Fibroblast of skin of scalp (primary cell): ENCODE measurements around the gene MAPK4.

ENCODE experiments used
- DNase-seq: peaks from one replicate; pipeline ENCODE4 v3.0.0-alpha.2; 2013

MAPK4 gene

DNA sequence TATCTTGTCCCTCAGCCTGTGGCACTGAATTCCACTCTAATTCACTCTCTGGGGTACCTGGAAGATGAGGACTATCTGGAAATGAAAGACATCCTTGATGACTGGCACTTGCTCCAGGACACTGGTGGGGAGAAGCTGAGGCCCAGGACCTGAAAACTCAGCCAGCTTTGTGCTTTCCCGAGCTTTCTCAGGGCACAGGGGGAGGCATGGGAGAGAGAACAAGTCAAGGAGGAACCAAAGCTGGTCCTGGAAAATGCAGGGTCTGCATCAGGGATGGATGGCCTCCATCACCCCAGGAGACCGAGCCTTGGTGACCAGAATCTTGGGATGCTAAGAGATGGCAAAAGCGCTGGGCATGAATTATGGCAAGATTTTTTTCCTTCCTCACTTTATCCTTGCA lies 65.1 kb downstream of the MAPK4 start:
- no peak for DNase-seq

DNA sequence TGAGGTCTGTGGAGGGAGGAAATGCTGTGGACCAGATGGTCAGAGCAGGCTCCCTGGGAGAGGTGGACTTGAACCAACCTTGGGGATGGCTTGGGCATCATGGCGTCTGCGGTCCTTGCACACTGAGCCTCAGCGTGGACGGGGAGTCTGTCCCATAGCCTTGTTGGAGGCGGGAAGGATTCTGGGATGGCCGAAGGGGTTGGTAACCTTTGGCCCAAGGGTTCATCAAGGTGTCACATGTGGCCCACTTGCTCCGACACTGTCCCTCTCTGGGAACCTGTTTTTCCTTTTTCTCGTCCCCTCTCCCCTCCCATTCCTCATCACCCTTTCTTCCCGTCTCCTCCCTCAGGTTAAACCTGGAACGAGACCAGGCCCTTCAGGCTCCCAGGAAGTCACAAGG lies 66.4 kb downstream of the MAPK4 start:
- DNase-seq, result no peak

DNA sequence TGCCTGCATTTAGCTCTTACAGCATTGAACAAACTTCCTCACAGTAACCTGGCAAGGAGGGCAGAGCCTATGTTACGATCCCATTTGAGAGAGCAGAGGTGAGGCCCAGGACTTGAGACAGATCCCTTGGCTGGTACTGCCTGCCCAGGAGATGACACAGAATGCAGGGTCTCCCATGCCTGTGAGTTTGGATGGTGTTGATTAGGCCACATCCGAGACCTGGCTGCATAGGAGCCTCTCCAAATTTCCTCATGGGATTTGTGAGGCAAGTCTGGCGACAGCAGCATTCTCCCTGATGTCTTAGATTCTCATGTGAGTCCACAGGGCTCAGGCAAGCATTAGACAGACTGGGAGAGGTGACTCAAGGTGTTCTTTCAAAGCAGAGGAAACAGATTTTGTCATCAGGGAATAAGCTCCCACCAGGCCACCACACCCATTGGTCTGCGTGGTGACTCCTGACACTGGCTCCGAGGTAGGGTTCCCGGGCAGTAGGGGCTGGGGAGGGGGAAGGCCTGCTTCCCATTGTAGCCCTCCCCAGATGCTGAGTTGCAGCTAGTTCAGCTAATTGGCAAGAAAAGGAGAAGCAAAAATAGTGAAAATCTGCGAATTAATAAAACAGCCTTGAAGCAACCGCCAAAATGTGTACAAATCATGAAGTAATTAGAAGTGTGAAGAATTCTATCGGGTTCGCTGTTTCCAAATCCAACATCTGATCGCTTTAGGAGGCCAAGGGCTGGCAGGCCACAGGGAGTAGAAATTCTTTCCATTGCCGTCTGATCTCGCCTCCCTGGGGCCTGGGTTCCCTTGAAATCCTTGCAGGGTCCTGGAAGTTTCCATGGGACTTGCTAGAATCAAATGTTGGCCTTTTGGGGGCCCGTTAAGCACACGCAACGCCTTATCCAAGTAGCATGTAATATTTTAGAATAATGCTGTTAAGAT lies 68.0 kb downstream of the MAPK4 start:
- no peak for DNase-seq

DNA sequence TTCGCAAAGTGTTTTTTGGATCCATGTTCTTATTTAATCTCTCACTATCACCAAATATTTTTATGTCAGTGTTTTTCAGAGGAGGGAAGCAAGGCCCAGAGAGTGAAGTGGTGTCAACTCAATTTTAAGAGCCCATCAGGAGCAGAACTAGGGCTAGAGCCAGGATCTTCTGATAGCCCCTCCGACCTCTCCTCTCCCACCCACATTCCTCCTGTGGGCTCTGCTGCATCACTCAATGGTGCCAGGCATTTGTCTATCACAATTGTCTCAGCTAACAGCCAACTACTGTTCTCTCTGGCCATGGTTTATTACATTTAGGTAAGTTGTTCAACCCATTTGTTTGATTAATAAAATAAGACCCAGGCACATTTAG lies 68.6 kb downstream of the MAPK4 start:
- no peak for DNase-seq

DNA sequence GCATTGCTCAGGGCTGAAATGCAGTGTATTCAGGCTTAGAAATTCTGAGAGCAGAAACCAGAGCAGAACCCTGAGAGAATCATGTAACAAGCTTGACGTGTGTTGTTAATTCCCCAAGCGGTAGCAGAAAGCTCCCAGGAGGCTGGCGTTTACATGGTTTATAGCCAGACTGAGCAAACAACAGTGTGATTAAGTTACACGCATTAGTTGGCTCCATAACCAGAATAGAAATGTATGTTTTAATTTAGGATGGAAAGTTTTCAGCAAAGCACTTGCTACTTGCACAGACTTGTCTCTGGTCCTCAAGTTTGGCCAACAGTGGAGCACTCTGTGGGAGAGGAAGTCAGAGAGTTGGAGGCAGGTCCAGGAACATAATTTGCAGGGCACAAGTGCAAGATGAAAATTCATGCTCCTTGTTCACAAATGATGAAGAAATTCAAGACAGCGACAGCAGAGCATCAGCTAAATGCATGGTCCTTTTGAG lies 69.3 kb downstream of the MAPK4 start:
- DNase-seq, result peak; percentile 14

DNA sequence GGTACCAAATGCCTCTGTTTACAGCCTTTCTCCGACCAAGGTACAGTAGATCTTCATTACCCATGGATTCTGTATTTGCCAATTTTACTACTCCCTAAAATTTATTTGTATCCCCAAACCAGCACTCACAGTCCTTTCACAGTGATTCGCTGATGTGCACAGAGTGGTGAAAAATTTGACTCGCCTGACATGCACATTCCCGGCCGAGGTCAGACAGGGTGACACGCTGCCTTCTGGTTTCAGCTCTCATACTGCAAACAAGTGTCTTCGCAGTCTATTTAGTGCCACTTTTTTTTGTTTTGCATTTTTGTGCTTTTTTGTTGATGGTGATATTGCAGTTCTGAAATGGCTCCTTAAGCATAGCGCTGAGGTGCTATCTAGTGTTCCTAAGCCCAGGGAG lies 71.0 kb downstream of the MAPK4 start:
- peak; percentile 5 for DNase-seq

DNA sequence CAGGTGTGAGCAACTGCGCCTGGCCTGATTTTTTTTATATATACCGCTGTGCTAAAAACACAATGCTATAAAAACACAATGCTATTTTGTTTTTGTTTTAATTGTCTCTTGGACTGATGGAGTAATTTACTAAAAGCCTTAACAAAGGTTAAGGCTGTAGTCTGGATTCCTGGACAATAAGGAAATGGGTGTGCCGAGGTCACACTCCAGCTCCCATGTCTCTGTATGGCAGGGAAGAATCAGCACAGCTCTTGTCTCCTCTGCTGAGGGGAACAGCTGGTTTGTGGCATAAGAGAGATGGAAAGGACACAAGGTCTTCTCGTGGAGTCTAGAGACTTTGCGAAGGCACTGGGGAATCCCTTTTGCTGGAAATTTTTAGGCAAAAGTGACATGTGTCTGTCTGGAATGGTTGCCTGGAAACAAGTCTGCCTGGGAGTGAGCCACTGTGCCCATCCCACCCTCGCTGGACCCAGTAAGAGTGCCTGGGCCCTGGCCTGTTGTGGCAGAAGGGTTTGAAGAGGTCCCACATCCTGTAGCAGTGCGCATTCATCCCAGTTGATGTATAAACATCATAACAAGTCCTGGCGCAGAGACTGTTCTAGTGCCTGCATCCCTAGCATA lies 73.1 kb downstream of the MAPK4 start:
- peak; percentile 9 for DNase-seq

DNA sequence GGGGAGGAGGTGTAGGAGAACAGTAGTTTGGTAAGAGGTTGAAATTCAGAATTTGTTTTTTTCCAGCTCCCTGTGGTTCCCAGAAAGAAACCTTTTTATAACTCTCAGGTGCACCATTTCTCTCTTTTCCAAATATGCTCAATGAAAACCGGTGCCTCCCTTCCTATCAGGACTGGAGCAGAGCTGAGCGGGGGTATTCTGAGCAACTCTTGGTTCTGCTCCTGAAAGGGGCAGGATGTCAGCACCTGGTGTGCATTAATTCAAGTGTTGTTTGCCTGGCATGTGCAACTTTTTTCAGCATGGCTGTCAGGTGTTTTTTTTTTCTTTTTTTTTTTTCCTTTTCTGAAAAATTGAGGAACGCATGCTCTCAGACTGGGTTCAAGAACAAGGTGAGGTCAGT lies 74.1 kb downstream of the MAPK4 start:
- no peak for DNase-seq

DNA sequence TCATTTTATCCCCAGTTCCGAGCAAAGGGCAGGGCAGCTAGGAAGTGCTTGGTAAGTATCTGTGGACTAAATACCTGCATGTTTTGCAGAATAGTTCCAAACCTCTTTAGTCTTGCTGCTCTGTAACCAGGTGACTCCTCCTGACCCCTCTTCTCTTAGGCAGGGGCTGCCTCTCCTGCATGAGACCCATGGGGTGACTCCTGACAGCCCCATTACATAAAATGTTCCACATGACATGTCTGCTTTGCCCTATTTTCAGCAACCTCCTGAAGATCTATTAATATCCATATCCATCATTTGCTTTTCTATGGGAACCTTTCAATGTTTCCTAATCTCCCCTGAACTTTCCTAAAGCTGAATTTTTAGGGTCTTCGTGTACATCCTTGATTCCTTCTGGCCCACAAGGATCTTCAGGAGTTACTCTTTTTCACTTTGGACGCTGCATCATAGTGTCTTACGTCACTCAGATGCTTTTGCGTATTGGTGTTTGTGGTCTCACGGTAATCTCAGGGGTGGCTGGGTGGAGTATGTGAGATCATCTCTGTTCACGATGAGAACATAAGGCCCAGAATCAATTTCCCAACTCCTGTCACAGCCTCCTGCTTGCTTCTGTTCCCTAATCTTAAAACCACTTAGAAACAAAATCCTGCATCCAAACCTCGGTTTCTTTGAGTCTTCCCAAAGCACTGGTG lies 76.6 kb downstream of the MAPK4 start:
- DNase-seq, result no peak

DNA sequence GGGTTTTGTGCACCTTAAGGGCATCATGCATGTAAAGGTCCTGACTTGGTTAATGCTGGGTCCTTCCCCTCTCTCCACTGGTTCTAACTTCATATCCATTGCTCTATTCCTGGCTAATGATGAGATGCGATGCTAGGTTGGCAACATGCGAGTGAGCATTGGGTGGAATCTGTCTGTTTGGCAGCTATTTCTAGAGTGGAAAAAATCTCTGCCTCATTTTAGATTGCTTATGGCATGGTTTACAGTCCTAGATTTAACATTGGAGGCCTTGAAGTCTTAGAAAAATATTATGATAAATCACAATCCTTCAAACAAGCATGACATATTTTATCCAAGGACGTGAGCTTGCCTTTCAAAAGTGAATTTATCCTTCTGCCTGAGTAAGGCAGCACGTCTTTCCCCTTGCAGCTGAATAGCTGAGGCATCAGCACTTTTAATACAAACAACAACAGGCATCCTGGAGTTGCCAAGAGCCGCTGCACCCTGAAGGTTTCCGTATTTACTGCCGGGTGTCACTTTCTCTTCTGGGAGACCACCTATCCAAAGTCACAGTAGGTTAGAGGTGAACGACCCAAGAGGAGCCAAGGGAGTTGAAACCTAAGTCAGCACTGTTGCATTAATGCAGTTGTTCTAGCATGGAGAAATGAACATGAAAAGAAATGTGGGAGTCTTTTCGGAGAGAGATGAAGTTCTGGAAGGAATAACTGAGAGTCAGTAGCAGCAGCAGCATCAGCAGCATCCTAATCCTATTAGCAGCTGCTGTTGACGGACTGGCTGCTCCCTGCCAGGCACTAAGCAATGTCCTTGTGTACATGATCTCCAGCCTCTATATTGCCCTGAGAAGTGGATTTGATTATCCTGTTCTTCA lies 78.4 kb downstream of the MAPK4 start:
- no peak for DNase-seq

DNA sequence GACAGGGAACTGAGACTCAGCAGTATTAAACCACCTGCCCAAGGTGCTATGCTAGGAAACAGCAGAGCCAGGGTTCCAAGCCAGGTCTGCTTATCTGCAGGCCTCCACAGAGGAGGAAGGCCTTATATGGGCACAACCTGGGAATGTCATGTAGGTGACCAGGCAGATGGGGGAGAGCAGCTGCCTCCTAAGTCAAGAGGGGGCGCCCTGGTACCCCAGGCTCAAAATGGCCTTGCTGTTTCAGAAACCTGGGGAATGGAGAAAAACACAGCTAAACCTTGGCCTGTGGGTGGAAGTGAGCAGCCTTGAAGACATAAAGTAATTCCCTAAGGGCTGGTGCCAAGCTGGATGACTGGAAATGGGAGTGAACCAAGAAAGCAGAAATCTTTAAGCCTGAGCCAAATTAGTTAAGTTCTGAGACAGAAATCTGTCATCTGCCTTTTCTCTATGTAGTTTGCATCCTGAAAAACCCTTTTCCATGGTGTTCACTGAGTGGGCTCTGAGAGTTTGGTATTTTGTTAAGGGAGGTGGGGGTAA lies 79.1 kb downstream of the MAPK4 start:
- no peak for DNase-seq

DNA sequence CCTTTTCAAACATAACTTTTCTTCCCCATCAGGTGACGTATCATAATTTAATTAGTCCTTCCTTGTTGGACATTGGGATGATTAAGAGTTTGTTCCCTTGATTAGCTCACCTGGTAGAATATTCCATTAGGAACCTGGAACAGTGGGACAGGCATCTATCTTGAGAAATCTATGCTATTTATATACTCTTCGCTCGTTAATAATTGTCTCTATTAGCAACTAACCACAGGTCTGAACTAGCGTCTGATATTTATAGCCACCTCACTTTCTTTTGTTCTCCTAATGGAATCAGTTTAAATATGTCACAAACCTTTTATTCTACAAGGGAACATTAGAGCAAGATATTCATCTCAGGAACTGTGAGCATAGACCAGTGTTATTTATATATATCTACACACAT lies 79.8 kb downstream of the MAPK4 start:
- DNase-seq, result no peak

DNA sequence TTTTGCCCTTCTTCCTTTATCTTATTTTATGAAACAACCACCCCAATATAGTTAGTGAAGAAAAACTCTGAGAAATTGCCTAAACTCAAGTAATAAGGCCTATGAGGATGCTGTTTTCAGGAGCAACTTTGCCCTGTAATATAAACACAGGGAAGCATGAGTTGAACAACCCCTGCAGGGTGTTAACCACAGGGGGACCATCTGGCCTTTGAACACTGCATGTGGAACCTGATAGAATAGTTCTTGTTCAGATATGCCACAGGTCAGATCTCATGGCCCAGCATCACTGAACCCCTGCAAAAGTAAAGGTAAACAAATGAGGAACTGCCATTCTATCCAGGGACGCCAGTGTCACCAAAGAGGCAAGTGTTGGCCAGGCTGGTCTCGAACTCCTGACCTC lies 82.6 kb downstream of the MAPK4 start:
- DNase-seq, result no peak

DNA sequence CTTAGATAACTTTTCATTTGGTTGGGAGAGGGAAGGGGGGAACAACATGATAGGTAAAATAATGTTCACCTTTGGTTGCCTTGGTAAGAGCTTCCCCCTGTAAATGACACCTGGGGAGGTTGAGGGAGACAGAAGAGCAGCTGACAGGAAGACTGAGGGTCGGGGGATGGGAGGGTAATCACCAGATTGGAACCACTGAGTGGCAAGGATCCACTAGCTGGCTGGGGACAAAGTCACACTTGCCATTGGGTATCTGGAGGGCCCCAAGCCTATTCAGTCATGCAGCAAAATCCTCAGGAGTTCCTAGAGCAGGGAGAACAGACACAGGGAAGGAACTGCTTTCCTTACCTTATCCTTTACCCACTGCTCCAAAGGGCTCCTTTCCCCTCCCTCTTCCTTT lies 84.3 kb downstream of the MAPK4 start:
- DNase-seq, result no peak

DNA sequence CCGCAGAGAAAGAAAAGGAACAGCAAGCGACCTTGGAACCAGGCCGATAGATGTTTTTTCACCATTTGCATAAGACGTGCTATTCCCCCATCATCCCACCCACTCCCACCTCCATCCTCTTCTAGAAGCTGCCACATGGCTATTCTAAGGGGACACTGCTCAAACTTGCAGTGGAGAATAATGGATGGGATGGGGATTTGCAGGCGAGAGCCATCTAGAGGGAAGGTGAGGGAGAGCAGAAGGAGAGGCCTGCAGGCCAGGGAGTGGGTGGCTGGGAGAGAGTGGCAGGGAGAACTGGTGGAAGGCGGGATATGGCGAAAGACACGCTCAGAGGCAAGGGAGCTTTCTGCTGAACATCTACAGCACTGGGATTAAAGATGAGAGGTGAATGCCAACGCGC lies 84.9 kb downstream of the MAPK4 start:
- peak; percentile 8 for DNase-seq

DNA sequence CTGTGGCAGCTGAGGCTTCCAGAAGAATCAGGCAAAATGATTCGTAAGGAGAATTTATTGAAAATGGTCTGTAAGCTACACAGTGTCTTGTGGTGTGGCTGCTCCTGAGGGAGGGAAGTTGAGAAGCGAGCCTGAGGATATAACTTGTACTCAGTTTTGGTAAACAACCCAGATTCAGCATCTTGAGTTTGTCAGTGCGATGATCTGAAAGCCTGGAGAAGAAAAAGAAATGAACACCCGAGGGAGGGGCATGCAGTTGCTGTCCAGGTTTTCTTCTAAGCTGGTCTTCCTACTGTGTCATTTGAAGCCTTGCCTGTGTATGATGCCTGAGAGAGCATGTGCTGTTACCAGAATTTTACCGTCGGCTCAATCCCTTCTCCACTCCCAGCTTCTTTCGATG lies 87.3 kb downstream of the MAPK4 start:
- DNase-seq, result no peak

DNA sequence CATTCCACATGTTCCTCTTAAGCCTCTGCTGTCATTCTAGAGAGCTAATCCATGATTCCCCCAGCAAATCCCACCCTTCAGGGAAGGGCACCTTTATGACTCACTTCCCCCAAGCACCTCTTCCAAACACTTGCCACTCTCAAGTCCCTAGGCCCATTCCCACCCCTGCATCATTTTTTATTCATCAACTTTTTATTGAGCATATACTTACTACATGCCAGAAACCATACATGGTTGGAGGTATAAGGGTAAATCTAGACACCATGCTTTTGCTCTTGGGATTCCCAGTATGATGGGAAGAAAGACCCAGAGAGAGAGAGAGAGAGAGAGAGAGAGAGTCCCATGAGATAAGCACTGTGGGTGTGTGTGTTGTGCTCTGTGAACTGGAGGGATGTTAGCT lies 87.9 kb downstream of the MAPK4 start:
- no peak for DNase-seq

DNA sequence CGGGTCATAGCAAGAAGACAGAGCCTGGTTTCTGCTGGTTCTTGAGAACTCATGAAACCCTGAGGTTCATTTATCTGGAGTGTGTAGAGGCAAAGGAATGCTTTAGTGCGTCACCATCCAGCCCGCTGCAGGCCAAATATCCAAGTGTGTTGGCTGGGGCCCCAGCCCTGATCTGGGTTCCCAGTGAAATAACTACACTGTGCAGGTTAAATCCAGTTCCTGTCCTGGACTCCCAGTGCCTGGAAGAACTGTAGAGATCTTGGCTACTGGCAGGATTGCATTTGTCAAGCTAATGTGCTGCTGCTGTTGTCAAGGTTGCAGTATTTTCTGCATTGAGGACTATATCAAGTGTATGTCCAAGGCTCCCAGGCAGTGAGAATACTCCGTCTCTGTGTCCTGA lies 89.9 kb downstream of the MAPK4 start:
- DNase-seq, result peak; percentile 4

DNA sequence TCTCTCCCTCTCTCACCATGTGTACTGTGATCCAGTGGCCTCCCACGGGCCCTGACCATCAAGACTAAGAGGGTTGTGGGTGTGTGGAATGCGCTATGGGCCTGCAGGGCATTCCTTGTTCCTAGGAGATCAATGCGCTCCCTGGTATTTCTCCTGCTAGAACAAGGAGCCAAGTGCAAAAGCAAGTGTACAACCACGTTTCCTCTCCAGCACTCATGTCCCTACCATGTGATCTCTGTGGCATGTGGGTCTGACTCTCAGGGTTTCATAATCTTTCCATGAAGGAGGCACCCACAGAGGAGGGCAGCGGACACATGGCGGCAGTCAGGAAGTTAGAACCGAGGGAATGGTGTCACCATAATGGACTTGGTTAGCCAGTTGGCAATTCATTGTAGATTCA lies 91.4 kb downstream of the MAPK4 start:
- DNase-seq, result no peak

DNA sequence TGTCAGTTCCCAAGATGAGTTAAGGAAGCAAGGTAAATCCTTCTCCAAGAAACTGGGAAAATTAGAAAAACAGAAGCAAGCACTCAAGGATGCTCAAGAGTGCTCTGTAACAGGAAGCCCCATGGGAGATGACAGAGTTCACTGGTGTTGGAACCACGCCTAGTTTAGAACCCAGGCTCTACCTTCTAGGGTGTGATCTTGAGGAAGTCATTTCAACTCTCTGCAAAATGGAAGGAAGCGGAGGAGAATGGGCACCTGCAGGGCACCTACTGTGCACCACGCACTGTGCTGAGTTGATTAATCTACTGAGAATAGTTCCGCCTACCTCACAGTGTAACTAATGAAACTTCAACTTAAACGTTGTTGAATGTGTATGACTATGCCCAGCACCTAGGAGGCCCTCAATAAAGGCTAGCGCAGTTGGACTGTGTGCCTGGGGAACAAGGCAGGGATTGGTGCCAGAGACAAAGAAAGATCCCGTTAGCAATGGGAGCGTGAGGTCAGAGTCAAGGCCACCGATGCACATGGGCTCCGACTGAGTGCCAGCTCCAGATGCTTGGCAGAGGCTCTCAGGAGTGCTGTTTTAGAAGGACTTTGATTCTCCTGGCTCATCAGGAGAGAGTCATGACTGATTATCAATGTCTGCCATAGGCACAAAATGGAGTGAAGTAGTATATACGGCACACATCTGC lies 93.7 kb downstream of the MAPK4 start:
- DNase-seq, result no peak

DNA sequence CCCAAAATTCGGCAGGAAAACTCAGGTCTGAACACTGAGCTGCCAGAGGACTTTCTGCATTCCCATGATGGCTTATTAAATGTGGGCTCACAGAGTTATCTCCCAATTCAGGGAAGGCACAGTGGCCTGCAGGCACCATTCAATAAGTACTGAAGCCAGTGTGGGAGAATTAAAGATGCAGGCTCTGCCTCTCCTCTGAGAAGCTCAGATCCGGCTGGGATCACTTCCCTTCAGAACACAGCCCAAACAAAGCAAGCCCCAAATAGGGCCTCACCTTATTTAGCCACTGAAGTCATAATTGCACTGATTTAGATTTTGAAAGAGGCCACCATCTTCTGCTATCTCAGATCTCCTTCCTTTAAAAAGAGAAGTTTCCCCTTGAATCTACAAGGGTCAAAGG lies 94.3 kb downstream of the MAPK4 start:
- no peak for DNase-seq
